HG03066 (cell line): Measurements from ENCODE around the gene CLOCK.

Experiments used
- ATAC-seq: cut with Tn5 transposase; IDR thresholded peaks from one replicate; pipeline ENCODE4 v1.9.1; 2021; ENCODE audit warnings: low read depth; ENCODE audit not compliant: unreplicated experiment

The CLOCK gene

DNA sequence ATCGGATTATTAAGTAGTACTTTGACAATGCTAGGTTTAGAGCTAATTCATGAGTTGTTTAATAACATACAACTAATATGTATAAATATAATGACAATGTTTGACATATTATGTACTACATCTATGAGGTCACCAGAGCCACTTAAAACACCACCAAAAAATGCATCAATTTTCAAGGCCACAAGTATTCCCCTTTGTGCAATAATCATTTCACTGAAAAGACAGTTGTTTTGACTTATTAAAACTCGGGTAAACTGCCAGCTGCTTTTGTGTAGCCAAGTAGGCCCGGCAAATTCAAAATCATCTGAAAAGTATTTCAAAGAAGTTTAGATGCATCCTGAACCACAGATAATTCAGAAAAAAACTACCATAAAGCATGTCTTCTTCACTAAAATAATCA is 48.7 kb downstream of the CLOCK start:
- ATAC-seq: no peak

DNA sequence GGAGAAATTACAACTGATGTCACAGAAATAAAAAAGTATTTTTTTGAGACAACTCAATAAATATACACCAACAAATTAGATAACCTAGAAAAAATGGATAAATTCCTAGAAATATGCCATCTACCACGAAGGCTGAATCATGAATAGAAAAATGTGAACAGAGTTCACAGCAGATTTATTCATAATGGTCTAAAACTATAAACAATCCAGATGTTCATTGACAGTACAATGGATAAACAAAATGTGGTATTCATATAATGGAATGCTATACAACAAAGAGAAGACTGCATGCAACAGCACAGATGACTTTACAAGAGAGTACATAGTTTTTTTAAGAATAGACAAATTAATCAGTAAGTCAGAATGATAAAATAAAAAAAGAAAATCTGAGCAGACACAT is 55.2 kb downstream of the CLOCK start:
- no peak for ATAC-seq

DNA sequence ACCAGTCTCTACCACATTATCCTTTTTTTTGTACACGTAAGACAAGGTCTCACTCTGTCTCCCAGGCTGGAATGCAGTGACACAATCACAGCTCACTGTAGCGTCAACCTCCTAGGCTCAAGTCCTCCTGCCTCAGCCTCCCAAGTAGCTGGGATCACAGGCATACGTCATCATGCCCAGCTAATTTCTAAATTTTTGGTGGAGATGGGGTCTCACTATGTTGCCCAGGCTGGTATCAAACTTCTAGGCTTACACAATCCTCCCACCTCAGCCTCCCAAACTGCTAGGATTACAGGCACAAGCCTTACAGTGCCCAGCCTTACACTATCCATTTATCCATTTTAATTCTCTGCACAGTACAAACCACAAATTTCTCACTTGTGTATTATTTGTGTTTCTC is 58.0 kb downstream of the CLOCK start:
- no peak for ATAC-seq

DNA sequence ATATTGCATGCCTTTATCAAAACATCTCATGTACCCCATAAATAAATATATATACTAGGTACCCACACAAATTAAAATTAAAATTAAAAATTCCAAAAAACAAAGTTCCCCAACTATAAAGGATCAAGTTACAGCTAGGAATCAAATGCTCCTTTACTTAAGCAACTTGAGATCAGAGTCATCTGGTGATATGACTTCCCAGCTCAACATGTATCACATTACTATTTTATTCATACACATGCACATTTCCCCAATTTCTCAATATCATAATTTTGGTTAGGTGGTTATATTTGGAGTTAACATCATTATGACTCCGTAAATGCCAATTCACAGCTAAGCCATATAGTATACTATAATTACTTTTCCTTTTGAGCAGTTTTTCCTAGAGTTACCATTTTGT is 60.9 kb downstream of the CLOCK start:
- ATAC-seq: no peak

DNA sequence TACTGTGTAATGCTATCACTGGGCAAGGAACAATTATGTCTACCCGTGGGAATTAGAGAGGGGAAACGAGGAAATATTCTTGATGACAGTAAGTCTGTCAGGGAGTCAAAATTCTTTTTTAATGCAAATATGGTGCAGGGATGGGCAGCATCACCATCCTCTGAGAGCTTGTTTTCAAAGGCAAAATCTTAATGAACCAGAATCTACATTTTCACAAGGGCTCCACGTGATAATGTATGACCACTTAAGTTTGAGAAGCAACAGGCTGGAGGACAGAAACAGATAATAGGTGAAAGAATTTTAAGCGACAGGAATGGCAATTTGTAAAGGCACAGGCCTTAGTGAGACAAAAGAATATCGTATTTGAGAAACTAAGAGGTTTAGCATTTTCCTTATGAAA is 63.4 kb downstream of the CLOCK start:
- ATAC-seq: no peak

DNA sequence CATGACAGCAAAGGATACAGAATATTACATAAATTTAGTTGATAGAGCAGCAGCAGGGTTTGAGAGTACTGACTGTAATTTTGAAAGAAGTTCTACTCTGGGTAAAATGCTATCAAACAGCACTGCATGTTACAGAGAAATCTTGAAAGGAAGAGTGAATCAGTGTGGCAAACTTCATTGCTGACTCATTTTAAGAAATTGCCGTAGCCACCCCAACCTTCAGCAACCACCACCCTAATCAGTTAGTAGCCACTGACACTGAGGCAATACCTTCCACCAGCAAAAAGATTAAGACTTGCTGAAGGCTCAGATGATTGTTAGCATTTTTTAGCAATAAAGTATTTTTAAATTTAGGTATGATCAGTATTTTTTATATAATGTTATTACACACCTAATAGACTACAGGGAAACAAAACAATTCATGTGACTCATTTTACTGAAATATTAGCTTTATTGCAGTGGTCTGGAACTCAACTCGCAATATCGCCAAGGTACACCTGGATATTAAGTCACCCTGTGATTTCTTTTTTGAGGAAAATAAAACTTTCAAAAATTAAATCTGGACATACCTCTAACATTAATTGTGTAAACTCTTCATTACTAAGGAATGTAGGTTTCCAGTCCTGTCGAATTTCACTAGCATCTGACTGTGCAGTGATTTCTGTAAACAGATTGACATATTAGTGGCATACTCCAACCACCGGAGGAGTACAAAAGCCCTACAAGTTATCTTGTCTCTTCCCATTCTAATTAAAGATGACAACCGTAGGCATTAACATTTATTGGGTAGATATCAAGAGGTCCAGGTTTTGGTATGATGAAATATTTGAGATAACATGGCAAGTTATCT is 71.1 kb downstream of the CLOCK start:
- no peak for ATAC-seq

DNA sequence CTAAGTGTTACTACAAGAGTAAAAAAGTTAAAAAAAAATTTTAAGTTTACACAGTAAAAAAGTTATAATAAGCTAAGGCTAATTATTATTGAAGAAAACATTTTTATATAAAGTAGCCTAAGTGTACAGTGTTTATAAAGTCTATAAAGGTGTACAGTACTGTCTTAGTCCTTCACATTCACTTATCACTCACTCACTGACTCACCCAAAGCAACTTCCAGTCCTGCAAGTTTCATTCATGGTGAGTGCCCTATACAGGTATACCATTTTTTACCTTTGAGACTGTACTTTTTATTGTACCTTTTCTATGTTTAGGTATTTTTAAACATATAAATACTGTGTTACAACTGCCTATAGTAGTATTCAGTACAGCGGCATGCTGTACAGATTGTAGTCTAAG is 76.7 kb downstream of the CLOCK start:
- ATAC-seq: no peak

DNA sequence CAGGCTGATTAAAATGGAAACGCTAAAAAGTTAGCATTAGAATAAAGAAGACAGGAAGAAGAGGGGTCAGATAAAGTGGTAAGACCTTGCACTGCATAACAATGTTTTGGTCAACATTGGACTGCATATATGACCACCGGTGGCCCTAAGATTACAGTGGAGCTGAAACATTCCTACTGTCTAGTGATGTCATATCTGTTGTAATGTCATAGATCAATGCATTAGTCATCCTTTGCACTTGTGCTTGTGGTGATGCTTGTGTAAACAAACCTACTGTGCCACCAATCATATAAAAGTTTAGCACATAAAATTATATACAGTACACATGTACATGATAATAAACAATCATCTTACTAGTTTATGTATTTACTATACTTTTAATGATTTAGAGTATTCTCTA is 78.0 kb downstream of the CLOCK start:
- no peak for ATAC-seq

DNA sequence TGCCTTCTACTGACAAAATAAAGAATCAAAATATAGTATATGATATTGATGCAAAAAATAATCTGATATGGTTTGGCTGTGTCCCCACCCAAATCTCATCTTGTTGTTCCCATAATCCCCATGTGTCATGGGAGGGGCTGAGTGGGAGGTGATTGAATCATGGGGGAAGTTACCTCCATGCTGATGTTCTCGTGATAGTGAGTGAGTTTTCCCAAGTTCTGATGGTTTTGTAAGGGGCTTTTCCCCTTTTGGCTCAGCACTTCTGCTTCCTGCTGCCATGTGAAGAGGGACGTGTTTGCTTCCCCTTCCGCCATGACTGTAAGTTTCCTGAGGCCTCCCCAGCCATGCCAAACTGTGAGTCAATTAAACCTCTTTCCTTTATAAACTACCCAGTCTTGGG is 80.7 kb downstream of the CLOCK start:
- no peak for ATAC-seq

DNA sequence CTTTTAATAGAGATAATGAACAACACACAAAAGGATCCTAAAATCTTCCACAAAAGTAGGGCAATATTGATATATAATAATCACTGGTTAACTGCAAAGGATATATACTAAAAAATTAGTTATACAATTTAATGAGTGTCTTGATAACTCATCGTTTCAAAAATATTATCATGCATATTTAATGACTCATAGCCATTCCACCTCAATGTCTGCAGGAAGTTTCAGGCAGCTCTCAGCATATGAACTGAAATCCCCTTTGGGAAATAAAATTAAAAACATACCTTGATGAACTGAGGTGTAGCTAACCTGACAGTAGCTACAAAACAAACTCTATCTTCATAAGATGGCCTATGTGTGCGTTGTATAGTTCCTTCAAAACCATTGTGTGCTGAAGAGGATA is 88.1 kb downstream of the CLOCK start:
- ATAC-seq: no peak

DNA sequence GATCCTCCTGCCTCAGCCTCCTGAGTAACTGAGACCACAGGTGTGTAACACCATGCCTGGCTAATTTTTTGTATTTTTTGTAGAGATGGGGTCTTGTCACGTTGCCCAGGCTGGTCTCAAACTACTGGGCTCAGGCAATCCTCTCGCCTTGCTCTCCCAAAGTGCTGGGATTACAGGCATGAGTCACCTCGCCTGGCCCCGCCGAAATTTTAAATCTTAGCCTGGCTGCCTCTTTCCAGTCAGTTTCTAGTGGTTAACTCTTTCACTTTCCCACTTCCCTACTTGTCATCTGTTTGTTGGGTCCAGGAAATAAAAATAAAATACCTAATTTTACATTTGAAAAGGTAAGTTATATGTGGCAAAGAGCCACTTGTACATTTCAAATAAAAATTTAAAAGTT is 88.5 kb downstream of the CLOCK start:
- ATAC-seq: no peak

DNA sequence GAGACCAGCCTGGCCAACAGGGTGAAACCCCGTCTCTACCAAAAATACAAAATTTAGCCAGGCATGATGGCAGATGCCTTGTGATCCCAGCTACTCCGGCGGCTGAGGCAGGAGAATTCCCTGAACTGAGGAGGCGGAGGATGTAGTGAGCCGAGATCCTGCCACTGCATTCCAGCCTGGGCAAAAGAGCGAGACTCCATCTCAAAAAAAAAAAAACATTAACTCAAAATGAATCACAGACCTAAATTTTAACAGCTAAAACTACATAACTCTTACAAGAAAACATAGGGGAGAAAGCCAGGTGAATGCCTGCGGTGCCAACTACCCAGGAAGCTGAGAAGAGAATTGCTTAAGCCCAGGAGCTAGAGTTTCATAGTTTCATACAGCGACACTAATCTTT is 96.1 kb downstream of the CLOCK start:
- ATAC-seq: no peak

DNA sequence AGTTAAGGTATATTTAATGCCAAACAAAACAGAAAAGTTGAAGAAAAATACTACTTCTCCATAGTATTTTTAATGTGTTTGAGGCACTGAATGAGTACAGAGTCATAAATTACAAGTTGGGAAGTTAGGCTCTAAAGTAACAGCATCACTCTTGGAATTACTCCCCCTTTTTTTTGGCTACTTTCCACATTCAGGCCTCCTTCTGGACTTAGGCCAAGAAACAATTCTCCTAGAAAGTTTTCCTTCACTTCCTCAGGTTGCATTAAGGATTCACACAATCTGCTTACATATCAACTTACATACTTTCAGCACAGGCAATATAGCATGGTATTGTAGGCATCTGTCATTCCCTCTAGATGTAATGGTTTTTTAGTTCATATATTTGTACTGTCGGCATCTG is 98.9 kb downstream of the CLOCK start:
- no peak for ATAC-seq

DNA sequence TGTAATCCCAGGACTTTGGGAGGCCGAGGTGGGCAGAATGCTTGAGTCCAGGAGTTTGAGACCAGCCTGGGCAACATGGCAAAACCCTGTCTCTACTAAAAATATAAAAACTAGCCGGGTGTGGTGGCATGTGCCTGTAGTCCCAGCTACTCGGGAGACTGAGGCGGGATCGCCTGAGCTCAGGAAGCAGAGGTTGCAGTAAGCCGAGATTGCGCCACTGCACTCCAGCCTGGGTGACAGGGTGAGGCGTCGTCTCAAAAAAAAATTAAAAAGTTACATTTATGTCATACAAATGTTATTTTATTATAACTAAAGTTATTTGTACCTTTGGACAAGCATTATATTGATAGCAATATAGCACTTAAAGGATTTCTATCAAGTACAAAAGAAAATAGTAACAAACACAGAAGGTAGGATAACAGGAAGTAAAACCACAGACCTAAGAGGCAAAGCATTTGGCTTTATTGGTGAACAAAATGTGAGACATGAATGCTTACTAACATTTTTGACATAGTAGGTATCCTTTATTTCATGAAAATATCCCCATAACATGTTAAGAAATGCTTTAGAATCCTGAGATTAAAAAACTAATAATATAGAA is 99.5 kb downstream of the CLOCK start:
- ATAC-seq: no peak

DNA sequence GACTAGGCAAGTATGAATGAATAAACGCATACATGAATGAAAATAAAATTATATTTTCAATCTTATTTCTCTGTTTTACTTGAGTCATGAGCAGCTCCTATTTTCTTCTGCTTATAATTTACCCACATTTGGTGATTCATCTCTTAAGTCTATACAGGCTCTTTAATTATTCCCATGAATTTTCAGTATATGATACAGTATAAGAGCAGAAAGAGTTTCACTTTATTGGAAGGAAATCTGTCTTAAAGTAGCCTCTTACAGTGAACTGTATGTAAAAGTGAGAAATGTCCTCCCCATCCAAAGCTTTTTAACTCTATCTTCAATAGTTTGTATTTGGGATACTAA is 100.2 kb downstream of the CLOCK start:
- no peak for ATAC-seq

DNA sequence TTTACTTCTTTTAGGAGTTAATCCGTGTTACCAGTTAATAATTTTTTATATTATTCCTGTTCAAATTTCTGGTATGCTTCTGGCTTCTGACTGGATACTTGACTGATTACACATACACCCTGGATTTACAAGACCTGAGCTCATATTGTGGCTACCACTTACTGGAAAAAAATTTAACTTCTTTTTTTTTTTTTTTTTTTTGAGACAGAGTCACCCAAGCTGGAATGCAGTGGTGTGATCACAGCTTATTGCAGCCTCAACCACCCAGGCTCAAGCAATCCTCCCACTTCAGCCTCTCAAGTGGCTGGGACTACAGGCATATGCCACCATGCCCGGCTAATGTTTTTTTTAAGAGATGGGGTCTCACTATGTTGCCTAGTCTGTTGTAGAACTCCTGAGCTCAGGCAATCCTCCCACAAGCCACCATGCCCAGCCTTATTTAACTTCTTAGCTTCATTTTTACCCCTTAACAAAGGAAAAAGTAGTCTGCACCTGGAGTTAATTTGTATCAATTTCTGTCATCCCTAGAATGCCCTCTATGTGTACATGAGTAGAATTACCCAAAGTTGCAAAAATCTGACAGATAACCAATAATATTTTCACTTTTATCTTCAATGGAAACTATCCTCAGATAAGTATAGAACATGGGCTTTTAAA is 100.7 kb downstream of the CLOCK start:
- ATAC-seq: no peak

DNA sequence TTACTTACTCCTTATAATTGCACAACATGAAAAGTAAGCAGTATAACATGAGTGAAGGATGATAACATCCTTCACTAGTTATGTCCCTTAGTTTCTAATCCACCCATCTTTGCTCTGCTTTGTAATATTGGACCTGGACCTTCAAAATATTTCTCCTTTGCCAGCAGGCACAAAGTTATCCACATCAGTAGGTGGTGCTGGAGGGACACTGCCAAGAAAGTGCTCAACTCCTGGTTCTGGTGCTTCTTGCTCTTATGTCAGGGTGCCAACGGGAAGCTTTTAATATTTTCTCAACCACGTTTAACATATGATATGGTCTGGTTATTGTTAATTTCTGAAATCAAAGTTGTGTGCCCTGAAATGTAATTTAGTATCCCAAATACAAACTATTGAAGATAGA is 101.9 kb downstream of the CLOCK start:
- no peak for ATAC-seq

DNA sequence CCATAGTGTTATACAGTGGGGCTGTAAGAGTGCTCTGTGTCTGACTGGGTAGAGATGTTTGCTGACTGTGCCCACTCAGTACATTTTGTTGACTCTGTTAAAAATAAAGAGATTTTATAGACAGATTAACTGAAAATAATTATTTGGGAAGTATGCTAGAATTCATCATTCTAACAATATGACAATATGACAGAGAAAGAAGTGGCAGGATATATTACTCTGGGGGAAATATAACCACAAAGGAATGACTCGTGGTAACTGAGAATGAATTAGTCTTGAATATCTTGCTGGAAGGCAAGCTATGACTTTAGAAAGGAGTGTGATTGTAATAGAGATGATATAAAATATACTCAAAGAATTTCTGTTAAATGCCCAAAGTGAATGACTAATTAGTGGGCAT is 104.2 kb downstream of the CLOCK start:
- no peak for ATAC-seq

DNA sequence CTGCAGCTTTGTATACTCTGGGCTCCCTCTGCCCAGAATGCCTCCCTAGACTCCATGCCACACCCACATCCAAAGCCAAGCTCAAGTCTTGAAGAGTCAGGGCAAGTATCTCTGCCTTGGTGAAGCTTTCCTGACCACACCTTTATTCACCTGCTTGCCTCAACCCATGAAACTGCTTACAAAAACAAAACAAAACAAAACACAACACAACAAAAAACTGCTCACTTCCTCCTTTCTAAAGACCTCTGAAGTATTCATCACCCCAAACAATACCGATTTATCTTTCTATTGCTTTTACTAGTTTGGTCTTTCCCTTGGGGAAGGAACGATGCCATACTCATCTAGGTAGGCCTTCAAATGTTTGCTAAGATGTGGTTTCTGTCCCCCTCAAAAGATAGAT is 105.9 kb downstream of the CLOCK start:
- no peak for ATAC-seq

DNA sequence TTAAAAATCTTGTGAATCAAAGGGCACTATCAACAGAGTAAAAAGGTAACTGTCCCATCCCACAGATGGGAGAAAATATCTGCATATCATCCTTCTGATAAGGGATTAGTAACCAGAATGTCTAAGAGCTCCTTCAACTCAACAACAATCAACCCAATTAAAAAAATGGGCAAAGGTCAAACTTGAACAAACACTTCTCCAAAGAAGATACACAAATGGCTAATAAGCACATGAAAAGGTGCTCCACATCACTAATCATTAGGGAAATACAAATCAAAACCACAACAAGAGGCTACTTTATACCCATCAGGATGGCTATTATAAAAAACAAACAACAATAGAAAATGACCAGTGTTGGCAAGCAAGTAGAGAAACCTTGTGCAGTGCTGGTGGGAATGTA is 107.7 kb downstream of the CLOCK start:
- ATAC-seq: no peak

DNA sequence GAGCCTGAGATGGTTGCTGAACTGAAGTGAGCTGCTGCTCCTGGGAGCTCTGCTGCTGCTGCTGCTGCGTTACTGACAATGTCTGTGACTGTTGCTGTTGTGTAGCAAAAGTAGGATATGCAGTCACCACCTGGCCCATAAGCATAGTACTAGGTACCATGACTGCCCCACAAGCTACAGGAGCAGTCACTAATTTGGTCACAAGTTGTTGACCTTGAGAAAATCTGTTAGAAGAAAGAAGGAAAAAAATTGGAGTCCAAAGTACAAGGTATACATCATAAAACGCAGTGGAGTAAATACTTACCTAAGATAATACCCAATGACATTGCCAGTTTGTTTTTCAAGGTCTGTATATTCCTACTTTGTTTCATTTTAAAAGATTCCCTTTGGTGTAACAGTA is 108.4 kb downstream of the CLOCK start:
- ATAC-seq: no peak

DNA sequence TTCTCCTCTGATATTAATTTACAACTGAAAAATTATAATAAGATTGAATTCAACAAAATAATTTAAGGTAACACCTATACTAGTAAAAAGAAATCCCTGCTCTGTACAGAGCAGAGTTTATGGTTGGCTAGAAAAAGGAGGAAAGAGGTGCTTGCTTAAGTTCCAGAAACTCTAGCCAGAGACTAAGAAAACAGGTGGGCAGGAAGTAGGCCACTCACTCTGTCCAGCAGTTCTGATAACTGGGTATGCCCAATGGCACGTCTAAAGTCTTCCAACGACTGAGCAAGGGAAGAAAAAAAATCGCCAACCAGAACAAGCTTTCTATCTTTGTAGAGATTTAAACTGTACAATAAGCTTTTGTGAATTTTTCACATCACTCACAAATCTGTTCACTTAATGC is 108.9 kb downstream of the CLOCK start:
- no peak for ATAC-seq
